Measurements from ENCODE around the gene NLE1.

DNA sequence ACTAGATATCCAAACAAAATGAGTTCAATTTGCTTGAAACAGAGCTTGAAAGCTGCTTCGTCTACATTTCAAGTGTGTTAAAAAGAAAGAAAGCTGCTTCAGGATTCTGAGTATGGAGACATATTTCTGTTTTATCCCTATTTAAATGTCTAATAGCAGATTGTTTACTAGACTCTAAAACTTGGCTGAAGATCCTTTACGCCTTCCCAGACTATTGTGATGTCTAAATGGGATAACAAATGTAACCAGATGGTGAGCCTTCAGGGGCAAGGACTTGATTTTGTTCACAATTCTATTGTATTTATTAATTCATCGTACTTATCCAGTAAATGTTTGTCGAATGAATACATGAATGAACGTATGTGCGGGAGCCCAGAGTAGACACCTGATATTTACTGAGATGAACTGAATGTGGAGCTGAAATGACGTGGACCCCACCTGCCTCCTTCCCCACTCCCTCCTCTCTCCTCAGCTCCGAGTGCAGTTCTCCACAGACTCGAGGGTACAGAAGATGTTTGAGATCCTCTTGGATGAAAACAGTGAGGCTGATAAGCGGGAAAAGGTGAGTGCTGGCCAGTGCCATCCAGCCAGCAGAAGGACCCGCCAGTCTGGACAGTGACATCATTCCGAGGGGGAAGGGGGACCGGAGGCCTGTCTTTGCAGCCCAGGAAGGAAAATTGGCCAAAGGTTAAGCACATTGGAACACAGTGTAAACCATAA lies 10.5 kb upstream of the NLE1 start:
- no peak for TF ChIP-seq GATA2 (IDR thresholded peaks at IDR 0.05; ENCODE audit: low read depth, low read length)
- no peak for TF ChIP-seq GATA3 (IDR thresholded peaks at IDR 0.05; ENCODE audit: low read depth, low read length)
